ENCODE measurements around the gene KDM7A.

DNA sequence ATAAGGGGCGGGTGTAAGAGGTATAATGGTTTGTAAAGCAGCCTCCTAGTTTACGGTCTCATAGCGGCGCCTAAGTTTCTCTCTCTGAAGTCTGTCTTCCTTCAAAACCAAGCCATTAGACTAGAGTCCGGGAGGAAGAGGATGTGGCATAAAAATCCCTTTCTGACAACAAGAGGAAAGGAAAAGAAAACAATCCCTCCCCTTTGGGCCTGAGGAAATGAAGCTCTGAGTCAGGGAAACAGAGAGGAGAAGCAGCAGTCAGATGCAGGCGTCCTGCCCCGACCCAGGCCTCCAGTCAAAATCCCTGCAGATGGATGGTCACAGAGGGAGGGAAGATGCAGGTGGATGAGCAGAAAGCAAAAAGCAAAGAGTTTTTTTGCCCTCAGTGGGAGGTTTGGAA, 137.7 kb downstream of the KDM7A start:
- TF ChIP-seq MAFK (IDR thresholded peaks at IDR 0.05; ENCODE audit: low read length) (no peak), EZH2 (IDR thresholded peaks at IDR 0.05; ENCODE audit: borderline replicate concordance, low read depth, low read length) (no peak), CREM (IDR thresholded peaks at IDR 0.05; ENCODE audit: low read depth) (no peak), HNRNPL (IDR thresholded peaks at IDR 0.05; ENCODE audit: low read depth, low read length) (no peak), KDM5B (IDR thresholded peaks at IDR 0.05; ENCODE audit: insufficient replicate concordance, low read depth, low read length) (no peak), ATF7 (IDR thresholded peaks at IDR 0.05) (no peak), POLR2A (conservative IDR thresholded peaks at IDR 0.05) (no peak), HLTF (IDR thresholded peaks at IDR 0.05) (no peak), YY1 (IDR thresholded peaks at IDR 0.05; ENCODE audit: borderline replicate concordance in 1 of 3, control insufficient read depth in 1 of 3, extremely low read depth in 1 of 3, insufficient read depth in 3 of 3, insufficient read length in 1 of 3, insufficient replicate concordance in 2 of 3, low read depth in 1 of 3, low read length in 2 of 3) (no peak), SMARCC2 (IDR thresholded peaks at IDR 0.05; ENCODE audit: low read depth) (no peak)
- TF ChIP-seq, protein P1, sequence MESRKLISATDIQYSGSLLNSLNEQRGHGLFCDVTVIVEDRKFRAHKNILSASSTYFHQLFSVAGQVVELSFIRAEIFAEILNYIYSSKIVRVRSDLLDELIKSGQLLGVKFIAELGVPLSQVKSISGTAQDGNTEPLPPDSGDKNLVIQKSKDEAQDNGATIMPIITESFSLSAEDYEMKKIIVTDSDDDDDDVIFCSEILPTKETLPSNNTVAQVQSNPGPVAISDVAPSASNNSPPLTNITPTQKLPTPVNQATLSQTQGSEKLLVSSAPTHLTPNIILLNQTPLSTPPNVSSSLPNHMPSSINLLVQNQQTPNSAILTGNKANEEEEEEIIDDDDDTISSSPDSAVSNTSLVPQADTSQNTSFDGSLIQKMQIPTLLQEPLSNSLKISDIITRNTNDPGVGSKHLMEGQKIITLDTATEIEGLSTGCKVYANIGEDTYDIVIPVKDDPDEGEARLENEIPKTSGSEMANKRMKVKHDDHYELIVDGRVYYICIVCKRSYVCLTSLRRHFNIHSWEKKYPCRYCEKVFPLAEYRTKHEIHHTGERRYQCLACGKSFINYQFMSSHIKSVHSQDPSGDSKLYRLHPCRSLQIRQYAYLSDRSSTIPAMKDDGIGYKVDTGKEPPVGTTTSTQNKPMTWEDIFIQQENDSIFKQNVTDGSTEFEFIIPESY (CRISPR knock-in tag; IDR thresholded peaks at IDR 0.05) = no peak
- TF ChIP-seq, protein P2, sequence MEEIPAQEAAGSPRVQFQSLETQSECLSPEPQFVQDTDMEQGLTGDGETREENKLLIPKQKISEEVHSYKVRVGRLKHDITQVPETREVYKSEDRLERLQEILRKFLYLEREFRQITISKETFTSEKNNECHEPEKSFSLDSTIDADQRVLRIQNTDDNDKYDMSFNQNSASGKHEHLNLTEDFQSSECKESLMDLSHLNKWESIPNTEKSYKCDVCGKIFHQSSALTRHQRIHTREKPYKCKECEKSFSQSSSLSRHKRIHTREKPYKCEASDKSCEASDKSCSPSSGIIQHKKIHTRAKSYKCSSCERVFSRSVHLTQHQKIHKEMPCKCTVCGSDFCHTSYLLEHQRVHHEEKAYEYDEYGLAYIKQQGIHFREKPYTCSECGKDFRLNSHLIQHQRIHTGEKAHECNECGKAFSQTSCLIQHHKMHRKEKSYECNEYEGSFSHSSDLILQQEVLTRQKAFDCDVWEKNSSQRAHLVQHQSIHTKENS (CRISPR knock-in tag; IDR thresholded peaks at IDR 0.05) = no peak
- TF ChIP-seq, protein P3, sequence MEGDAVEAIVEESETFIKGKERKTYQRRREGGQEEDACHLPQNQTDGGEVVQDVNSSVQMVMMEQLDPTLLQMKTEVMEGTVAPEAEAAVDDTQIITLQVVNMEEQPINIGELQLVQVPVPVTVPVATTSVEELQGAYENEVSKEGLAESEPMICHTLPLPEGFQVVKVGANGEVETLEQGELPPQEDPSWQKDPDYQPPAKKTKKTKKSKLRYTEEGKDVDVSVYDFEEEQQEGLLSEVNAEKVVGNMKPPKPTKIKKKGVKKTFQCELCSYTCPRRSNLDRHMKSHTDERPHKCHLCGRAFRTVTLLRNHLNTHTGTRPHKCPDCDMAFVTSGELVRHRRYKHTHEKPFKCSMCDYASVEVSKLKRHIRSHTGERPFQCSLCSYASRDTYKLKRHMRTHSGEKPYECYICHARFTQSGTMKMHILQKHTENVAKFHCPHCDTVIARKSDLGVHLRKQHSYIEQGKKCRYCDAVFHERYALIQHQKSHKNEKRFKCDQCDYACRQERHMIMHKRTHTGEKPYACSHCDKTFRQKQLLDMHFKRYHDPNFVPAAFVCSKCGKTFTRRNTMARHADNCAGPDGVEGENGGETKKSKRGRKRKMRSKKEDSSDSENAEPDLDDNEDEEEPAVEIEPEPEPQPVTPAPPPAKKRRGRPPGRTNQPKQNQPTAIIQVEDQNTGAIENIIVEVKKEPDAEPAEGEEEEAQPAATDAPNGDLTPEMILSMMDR (IDR thresholded peaks at IDR 0.05 in 2 of 3, conservative IDR thresholded peaks at IDR 0.05 in 1 of 3; ENCODE audit: insufficient read depth in 2 of 3, low read depth in 1 of 3, low read length in 3 of 3) = no peak
- TF ChIP-seq, protein P4, sequence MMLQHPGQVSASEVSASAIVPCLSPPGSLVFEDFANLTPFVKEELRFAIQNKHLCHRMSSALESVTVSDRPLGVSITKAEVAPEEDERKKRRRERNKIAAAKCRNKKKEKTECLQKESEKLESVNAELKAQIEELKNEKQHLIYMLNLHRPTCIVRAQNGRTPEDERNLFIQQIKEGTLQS (IDR thresholded peaks at IDR 0.05) = no peak
- TF ChIP-seq, protein P4 (CRISPR knock-in tag; conservative IDR thresholded peaks at IDR 0.05) = no peak

All from K562 (cell line).